ENCODE measurements around the gene ADISSP. TPM values are rescaled to one million over a fixed set of nuclear protein-coding genes. Genes with fewer than 3 reads are reported as not detected.

The ADISSP gene
- total and polyA plus RNA-seq, 8 donors, result 5.0 to 16.0 (median 11.3) TPM

- peaks cover 0 to 7% (median 0%) of the 10 kb centered on the region in 4 donors for H3K27me3 ChIP-seq
- ATAC-seq (no peak), FAIRE-seq (no peak), DNase-seq (peak in 1 of 6 donors; percentile 37)
- H3K27ac ChIP-seq, result no peak overlapping the region
- no peaks in the 10 kb centered on the region for H3K9me3 ChIP-seq
- no peak overlapping the region for H3K4me3 ChIP-seq
- intact Hi-C loops (cut with DNase I), result no loop called here
- H3K36me3 ChIP-seq, result no peaks in the 10 kb centered on the region
- 59 to 61% methylated on average over 11 of the region's 11 CpGs for WGBS, 2 donors
- no peak for TF ChIP-seq CTCF (IDR thresholded peaks at IDR 0.05)
- H3K4me1 ChIP-seq, result peaks cover 0 to 11% (median 0%) of the 10 kb centered on the region in 3 donors
These were observed 21.8 kb downstream of the ADISSP start for GRCh38 chr20:3745686-3746173.

GRCh38 chr20:3744806-3745685 is 22.5 kb downstream of the ADISSP start:
- FAIRE-seq (no peak), ATAC-seq (peak; percentile 57 to 87 (median 78)), DNase-seq (peak; percentile 61 to 86 (median 83))
- intact Hi-C loops (cut with DNase I), result no loop called here
- TF ChIP-seq CTCF (IDR thresholded peaks at IDR 0.05), result no peak
- 17 to 19% methylated on average over 45 of the region's 45 CpGs for WGBS, 2 donors
- no peaks in the 10 kb centered on the region for H3K36me3 ChIP-seq
- H3K4me3 ChIP-seq, result peak overlapping the region in 1 of 4 donors; percentile 27
- peaks cover 0 to 8% (median 0%) of the 10 kb centered on the region in 3 donors for H3K4me1 ChIP-seq
- H3K27ac ChIP-seq, result no peak overlapping the region
- H3K9me3 ChIP-seq, result no peaks in the 10 kb centered on the region
- H3K27me3 ChIP-seq, result peaks cover 0 to under 1% (median 0%) of the 10 kb centered on the region in 4 donors

GRCh38 chr20:3744037-3744436 is 23.5 kb downstream of the ADISSP start:
- Histone ChIP-seq H3K27ac (no peak overlapping the region), H3K36me3 (no peaks in the 10 kb centered on the region), H3K4me1 (peaks cover 0 to 4% (median 0%) of the 10 kb centered on the region in 3 donors), H3K27me3 (no peaks in the 10 kb centered on the region), H3K9me3 (no peaks in the 10 kb centered on the region), H3K4me3 (no peak overlapping the region)
- FAIRE-seq (no peak), DNase-seq (no peak), ATAC-seq (no peak)
- intact Hi-C loops (cut with DNase I), result no loop called here
- TF ChIP-seq CTCF (IDR thresholded peaks at IDR 0.05), result no peak
- 48 to 81% methylated on average over 1 of the region's 1 CpG for WGBS, 2 donors

- no peak for TF ChIP-seq CTCF (IDR thresholded peaks at IDR 0.05)
- 74 to 100% methylated on average over 2 of the region's 2 CpGs for WGBS, 2 donors
- FAIRE-seq (no peak), DNase-seq (no peak), ATAC-seq (no peak)
- no peak overlapping the region for H3K27ac ChIP-seq
- H3K4me1 ChIP-seq, result peaks cover 0 to 4% (median 0%) of the 10 kb centered on the region in 3 donors
- no peaks in the 10 kb centered on the region for H3K9me3 ChIP-seq
- intact Hi-C loops (cut with DNase I), result no loop called here
- no peak overlapping the region for H3K4me3 ChIP-seq
- no peaks in the 10 kb centered on the region for H3K36me3 ChIP-seq
- no peaks in the 10 kb centered on the region for H3K27me3 ChIP-seq
These were observed 24.3 kb downstream of the ADISSP start for GRCh38 chr20:3743251-3743650.
